ENCODE measurements around the gene EXOSC9. TPM values are rescaled to one million over a fixed set of nuclear protein-coding genes. Genes with fewer than 3 reads are reported as not detected.

EXOSC9 gene
- total and polyA plus RNA-seq, 2 experiments from 2014 or later = 71.9 to 105 TPM

GRCh38 chr4:121791481-121791880 is 9.6 kb upstream of the EXOSC9 start:
- peaks cover 31% of the 10 kb centered on the region for H3K4me1 Mint-ChIP-seq
- TF ChIP-seq JUNB (IDR thresholded peaks at IDR 0.05; ENCODE audit: unreplicated experiment) (no peak), POLR2AphosphoS5 (IDR thresholded peaks at IDR 0.05; ENCODE audit: low read depth) (no peak), STAT1 (IDR thresholded peaks at IDR 0.05; ENCODE audit: unreplicated experiment) (no peak), EZH2phosphoT487 (IDR thresholded peaks at IDR 0.05; ENCODE audit: unreplicated experiment) (no peak), ZNF114 (CRISPR knock-in tag; IDR thresholded peaks at IDR 0.05) (no peak), EZH2 (IDR thresholded peaks at IDR 0.05; ENCODE audit: low read depth, unreplicated experiment) (no peak), NANOG (IDR thresholded peaks at IDR 0.05; ENCODE audit: borderline replicate concordance) (no peak), ZNF462 (CRISPR knock-in tag; IDR thresholded peaks at IDR 0.05) (no peak), CREB1 (CRISPR knock-in tag; IDR thresholded peaks at IDR 0.05; ENCODE audit: low read depth) (no peak), REST (IDR thresholded peaks at IDR 0.05; ENCODE audit: unreplicated experiment) (no peak), CTCF (conservative IDR thresholded peaks at IDR 0.05; ENCODE audit: low read depth in 2 of 2) (no peak), ETS1 (IDR thresholded peaks at IDR 0.05) (no peak), ZNF331 (CRISPR knock-in tag; IDR thresholded peaks at IDR 0.05; ENCODE audit: low read depth) (no peak)
- H3K4me3 ChIP-seq = no peak overlapping the region
- H3K9me2 ChIP-seq (ENCODE audit: insufficient read depth) = no peaks in the 10 kb centered on the region
- no peaks in the 10 kb centered on the region for H3K36me3 ChIP-seq (ENCODE audit: insufficient read depth)
- no peak for ATAC-seq
- peaks cover 2% of the 10 kb centered on the region for H3K27me3 Mint-ChIP-seq (ENCODE audit: insufficient read depth, low read depth, poor library complexity)
- H3F3A ChIP-seq (replicated peaks; ENCODE audit: low read depth) = no peaks in the 10 kb centered on the region
- no peak for DNase-seq (ENCODE audit: low spot score)
- H3K36me3 Mint-ChIP-seq (ENCODE audit: low read depth) = no peaks in the 10 kb centered on the region
- no peaks in the 10 kb centered on the region for H3K9me3 Mint-ChIP-seq
- H3K27me3 ChIP-seq (ENCODE audit: insufficient read depth) = no peaks in the 10 kb centered on the region
- no peak overlapping the region for H3K4me3 Mint-ChIP-seq
- H3K4me1 ChIP-seq (ENCODE audit: insufficient read depth) = peaks cover 13% of the 10 kb centered on the region
- H2AFZ ChIP-seq = no peak overlapping the region
- H4K20me1 ChIP-seq (replicated peaks; ENCODE audit: insufficient read depth) = no peaks in the 10 kb centered on the region
- H3K27ac Mint-ChIP-seq = no peak overlapping the region
- H3K4me2 ChIP-seq = no peak overlapping the region
- no peak overlapping the region for H3K27ac ChIP-seq (ENCODE audit: low read depth)
- no peaks in the 10 kb centered on the region for H3K79me2 ChIP-seq (replicated peaks; ENCODE audit: insufficient read depth)

All from GM23338 (cell line).